Measurements from ENCODE around the gene BTBD1.

BTBD1 gene

DNA sequence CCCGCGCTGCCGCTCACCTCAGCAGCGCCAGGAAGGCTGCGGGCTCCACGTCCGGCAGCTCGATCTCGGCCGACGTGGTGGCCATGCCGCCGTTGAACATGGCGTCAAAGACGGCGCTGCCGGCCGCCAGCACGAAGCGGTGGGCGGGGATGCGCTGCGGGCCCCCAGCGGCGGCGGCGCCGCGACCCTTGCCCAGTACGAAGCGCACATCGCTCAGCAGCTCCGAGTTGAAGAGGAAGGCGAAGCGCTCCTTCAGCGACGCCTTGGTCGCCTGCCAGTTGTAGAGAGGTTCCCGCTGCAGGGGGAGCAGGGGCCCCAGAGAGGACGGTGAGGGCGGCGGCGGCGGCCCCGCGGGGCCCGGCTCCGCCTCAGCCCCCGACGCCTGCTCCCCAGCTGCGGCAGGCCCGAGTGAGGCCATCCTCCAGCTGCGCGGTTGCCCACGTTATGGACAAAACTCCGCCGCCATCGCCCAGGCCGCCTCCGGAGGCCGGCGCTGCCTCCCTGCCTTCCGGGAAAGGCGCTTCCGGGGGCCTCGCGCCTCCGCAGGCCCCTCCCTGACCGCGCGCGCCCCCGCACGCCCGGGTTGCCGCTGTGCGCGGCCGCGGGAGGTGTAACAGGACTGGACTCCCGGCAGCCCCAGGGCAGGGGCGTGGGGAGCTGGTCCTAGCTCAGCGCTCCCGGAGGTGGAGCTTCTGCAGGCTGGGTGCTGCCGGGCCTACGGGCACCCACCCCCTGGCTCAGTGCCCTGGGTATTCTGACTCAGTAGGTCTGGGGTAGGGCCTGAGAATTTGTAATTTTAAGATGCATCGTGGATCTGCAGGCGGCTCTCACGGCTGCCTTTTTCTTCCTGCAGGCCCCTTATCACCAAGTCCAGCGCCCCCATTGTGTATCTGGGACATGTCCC, at the start of gene BTBD1:
TSS of gene BTBD1 (minus strand) at position 519 of the 904 bp plus-strand sequence. CDS start at position 418, 101 bp downstream.
- peak; percentile 59 to 96 for DNase-seq

DNA sequence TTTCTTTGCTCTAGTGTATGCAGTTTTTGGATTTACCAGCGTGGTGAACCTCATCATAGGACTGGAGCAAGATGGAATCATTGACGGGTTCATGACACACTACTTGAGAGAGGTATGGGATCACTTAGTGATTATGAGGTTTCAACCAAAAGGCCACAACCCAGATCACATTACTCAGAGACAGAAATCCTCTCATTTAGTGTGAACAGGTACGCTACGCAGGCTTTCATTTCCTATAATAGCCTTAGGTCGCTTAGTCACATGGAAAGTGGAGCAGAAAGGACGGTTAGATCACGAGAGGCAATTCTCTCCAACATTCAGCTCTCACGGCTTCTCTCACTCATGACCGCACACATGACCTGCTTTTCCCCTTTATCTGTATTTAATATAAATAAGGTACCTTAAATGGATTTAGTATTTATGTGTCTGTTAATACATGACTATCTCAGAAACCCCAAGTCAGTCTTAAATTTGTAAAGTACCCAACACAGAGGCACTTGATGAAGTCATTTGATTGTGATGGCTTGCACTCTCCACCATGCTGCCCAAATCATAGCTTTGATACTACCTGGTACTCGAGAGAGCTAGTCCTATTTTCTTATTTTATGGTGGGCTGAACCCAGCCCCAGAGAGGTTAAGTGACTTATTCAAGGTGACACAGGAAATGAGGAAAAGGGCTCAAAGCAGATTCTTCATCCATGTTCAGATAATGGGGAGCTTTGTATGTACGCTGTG, 48.9 kb upstream of the BTBD1 start:
- no peak for DNase-seq

DNA sequence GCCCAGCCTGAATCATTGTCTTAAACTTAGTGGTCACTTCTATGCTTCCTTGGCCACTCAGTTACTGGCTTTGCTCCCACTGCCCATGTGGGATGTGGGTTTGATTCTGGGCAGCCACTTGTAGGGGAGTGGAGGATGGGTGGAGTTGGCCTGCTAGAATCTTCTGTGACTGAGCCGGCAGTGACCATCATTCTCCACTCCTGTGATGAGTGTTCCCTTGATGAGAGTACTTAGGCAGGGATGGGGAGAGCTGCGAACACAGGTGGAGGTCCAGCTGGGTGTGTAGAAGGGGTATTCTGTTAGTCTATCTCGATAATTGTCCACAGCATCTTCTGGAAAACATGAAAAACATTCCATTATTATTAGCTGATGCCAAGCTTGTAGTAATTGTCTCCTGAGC, 48.4 kb upstream of the BTBD1 start:
- DNase-seq: no peak

DNA sequence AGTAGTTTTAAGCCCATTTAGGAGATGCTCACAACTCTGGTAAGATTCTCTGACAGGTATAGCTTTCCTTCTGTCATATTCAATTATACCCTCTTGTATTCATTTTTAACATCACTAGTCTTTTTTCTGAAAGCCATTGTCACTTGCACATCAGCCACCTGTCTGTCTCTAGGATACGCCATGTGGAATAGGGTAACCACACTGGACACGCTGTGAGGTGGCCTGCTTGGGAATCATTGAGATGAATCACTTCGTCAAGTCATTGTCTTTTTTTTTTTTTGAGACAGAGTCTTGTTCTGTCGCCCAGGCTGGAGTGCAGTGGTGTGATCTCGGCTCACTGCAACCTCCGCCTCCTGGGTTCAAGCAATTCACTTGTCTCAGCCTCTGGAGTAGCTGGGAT, 47.8 kb upstream of the BTBD1 start:
- no peak for DNase-seq

DNA sequence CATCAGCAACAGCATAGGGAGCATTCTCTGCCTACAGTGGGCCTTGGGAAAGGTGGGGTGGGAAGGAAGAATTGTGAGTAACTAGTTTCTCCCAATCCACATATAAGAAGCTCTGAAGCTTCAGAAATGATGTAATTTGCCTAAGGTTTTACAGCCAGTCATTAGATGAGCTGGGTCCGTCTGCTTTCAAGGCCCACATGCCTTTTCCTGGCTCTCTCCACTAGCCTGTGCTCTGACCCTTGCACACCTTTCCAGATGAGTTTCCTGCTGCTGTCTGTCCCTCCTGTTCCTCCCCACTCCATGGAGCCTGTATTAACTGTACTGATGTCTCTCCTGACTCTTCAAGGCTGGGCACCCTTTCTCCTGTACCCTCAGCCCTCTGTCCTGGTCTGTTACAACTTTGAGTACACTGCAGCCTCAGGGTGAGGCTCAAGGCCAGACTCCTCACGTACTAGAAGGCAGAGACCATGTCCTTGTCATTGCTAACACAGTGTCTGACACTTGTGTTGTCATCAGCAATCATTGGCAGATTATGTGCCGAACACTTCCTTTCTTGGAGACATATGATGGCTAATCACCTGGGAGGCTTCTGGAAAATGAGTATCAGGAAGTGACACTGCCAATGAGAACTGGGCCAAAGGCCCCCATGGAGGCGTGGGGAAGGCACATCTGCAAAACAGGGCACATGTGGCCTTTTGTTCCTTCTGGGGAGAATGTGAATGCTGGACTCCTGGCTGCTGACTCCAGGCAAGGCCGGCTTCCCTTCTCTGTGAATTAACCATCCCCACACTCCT, 47.0 kb upstream of the BTBD1 start:
- no peak for DNase-seq

DNA sequence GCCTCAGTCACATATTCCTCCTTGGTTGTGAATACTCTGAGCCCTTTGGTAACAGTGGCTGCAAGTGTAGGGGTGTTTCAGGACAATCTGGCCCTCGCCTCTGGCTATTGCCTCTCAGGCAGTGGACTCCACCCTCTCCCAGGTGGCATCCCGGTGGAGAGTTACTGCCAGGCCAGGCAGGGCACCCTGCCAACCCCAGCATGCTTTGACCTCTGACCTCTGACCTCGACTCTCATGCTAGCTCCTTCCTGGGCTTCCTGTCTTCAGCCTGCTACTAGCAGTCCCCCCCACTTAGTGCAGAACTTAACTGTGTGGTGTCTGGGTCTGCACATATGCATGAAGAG, 45.9 kb upstream of the BTBD1 start:
- DNase-seq: no peak

DNA sequence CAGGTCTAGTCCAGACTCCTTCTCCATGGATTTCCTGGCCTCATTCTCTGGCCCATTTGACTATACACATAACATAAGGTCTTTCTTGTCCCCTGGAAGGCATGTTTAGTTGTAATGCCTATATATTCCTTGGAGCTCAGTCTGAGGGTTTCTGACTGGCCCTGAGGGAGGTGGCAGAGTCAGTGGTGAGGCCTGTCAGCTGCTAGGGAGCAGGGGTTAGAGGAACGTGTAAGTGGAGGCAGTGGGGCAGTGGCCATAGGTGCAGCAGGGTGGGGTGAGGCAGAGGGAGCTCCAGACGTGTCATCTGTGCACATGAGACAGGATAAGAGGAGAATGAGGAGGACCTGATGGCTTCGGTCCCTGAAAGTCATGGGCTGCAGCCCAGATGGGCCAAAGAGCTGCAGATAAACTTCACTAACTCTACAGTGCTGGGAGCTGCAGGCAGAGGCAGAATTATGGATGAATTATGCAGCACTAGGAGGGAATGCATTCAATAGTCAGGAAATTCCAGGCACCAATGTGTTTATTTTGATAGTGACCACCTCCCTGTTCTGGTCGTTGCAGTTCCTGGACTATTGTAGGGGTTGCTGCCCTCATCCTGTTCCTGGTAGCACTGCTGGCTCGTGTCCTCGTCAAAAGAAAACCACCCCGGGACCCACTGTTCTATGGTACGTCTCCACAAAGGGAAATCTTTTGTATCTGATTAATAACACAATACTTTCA, 45.3 kb upstream of the BTBD1 start:
- no peak for DNase-seq

DNA sequence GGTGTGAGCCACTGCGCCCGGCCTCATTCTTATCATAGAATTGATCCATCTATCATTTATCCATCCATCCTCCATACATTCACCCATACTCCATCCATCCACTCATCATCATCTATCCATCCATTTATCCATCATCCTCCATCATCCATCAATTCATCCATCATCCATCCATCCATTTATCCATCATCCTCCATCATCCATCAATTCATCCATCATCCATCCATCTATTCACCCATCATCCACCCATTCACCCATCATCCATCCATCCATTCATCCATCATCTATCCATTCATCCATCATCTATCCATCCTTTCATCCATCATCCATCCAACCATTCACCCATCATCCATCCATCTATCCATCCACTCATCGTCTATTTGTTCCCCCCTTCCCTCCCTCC, 44.1 kb upstream of the BTBD1 start:
- no peak for DNase-seq

DNA sequence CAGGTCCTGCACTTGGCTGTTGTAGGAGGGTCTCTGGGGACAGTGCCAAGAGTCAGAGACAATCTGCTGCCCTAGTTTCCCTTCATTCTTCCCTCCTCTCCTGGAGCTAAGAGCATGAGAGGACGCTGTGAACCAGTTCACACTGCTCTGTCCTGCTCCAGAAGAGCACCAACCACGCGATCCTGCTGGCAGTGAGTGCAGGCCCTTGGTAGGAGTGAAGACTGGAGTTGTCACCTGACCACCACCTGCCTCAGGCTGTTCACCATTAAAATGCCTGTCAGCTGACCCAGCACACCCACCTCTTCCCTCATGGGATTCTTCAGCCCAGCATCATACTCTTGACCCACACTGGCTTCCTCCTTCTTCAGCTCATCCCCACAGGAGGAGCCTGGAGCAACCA, 43.3 kb upstream of the BTBD1 start:
- no peak for DNase-seq

DNA sequence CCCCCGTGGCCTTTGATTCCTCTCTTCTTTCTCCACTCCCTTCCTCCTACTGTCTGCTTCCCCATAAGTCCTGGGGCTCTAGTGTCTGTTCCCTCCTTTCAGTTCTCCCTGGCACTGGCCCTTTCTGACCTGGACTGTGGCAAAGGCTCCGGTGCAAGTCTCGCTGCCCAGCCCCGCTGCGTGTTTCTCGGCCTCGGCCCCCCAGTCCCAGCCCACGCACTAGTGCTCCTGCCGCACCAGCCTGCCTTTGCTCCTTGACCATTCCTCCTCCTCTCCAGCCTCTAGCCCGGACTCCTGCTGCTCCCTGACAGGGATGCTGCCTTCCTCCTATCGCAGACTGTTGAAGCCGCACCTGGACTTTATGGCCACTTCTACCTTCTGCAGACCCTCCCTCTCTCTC, 42.5 kb upstream of the BTBD1 start:
- DNase-seq: no peak

DNA sequence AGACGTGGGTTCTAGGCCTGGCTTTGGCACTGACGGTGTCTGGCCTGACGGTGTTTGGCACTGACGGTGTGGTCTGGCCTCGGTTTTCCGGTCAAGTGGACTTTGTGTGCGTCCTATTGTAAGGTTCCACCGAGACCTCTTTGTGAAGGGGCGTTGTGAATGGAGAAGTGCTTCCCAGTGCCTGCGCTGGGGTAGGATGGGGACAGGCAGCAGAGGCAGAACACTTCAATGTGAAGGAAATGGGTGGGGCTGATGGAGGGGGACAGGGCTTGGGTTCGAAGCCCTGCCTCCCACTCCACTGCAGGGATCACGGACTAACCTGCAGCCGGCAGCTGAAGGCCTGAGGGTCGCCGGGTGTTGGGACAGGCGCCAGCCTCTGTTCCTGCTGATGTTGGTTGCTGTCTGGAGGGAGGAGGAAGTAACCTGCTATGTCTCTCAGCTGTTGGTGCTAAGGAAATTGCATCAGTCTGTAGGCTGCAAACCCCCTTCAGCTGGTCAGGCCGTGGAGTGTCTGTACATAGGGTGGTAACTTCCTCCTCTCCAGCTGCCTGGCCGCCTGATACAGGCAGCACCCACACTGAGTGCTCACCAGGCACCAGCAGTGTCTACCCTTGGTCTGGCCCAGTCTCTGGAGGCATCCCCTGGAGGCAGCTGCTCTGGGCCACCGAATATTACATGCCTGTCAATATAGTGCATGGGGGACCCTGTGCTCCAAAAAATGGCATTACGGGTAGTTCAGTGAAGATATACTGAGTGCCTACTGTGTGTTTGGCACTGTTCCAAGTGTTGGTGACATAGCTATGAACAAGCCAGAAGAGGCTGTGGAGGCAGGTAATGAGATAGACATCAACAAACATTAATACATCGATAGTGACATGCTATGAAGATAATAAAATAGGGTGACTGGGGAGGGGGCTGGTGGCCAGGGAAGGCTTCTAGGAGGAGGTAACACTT, 41.5 kb upstream of the BTBD1 start:
- DNase-seq: peak in 1 of 2 experiments; percentile 13

DNA sequence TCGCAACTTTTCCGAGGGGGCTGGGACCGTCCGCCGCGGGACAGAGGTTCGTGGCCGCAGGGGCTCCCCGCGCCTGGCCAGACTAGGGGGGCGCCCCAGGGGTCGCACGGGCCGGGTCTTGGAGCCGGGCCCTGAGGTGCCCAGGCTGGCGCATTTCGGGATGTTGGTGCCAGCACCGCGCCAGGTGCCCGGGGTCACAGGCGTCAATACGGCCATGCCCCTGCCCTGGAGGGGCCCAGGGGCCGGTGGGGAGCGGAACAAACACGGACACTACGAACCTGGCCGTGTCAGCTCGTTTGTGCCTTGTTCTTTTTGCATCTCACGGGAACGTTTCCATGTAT, 40.8 kb upstream of the BTBD1 start:
- DNase-seq: no peak

DNA sequence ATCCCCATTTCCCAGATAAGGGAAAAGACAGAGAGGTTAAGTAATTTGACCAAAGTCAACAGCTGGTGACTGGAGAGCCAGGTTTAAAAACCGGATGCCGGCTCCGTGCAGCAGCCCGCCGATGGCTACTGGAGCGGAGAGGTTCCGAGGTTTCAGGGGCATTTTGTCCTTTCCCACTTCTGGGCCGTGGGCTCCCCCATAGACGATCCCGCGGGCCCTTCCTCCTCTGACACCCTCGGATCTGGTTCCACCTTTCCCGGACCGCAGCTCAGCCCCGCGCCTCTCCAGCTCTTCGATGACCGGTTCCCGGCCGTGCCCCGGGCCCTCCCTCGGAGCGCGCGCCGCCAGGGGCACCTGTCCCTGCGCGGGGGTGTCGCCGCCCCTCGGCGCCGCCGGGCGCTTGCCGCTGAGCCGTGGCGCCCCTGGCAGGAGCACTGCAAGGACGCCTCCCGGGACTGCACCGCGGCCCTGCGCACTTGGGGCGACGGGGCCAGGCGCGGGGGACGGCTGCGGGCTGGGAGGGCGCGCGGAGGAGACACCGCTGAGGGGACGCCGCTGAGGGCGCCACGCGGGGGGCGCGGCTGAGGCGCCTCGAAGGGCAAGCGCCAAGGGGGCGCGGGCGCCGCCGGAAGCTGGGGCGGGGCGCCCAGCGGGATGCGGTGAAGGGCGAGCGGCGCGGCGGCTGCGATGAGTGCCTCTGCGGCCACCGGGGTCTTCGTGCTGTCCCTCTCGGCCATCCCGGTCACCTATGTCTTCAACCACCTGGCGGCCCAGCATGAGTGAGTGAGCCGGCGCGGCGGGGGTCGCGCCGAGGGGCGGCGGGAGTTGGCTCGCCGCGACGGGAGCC, 40.2 kb upstream of the BTBD1 start, which contains the start of gene TM6SF1:
TSS of gene TM6SF1 (plus strand) at position 652 of the 847 bp plus-strand sequence. CDS start at position 688, 36 bp downstream.
- DNase-seq: peak in 1 of 2 experiments; percentile 65

DNA sequence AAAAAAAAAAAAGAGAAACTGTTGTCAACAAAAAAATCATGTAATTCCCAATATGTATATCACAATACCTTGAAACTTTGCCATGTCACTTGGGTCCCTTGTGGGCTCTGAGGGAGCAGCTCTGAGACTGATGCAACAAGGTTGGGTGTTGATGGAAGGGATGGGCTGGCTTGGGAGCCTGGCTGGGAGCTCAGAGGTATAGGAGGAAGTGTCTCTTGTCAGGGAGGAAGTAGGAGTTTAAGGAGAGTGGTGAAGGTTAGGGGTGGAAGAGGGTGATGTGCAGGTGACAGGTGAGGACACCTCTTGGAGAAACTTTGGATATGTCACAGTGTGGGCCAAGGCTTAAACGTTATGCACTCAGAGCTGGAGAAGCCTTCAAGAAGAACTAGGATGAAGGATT, 38.4 kb upstream of the BTBD1 start:
- DNase-seq: no peak

DNA sequence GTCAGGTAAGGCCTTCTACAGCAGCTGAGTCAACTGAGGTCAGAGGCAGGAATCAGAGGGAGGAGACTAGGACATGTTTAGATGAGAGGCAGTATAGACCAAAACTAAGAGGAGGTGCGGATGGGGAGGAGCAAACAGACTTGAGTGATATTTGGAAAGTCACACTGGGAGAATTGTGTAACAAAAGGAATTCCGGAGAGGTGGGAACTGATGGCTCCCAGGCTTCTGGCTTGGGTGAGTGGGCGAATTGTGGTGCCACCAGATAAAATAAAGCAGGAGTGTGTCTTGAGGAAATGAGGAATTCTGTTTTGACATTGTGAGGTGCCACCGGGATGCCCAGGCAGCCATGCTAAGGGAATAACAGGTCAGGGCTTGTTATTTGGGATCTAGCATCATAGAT, 37.1 kb upstream of the BTBD1 start:
- no peak for DNase-seq

DNA sequence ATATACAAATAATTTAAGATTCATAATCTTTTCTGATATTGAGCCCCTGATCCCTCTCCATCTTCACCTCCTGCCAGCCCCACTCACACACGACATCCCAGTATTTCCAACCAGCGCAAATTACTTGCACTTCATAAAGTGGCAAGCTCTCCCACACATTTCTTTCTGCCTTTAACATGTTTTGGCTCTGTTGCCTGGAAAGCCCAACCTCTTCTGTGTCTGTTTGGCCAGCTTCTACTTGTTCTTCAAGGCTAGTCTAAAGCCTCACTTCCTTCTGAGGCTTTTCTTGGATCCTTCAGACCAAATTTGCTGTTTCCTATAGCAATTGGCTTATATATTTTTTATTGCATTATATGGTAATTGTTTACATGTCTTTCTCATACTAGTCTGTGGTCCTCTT, 35.3 kb upstream of the BTBD1 start:
- no peak for DNase-seq

DNA sequence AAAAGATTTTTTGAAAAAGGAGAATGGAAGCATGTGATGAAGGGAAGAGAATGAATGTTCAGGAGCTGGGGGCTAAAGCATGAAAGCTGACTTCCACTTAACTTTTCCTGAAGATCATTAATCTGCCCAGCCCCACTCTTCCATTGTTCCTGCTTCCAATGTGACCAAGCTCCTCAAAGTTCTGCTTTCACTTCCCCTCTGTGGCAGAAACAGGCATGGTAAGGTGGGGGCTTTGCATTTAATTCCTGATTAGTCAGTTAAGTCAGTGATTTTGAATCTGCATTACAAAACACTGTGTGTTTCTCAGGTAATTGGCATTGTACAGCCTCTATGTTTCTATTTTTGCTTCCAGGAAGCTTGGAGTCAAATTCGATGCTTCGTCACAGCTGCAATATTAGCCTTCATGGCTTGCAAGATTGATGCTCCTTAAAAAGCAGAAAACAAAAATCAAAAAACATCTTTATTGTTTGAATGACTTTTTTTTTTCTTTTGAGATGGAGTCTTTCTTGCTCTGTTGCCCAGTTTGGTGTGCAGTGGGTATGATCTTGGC, 33.1 kb upstream of the BTBD1 start:
- DNase-seq: no peak

DNA sequence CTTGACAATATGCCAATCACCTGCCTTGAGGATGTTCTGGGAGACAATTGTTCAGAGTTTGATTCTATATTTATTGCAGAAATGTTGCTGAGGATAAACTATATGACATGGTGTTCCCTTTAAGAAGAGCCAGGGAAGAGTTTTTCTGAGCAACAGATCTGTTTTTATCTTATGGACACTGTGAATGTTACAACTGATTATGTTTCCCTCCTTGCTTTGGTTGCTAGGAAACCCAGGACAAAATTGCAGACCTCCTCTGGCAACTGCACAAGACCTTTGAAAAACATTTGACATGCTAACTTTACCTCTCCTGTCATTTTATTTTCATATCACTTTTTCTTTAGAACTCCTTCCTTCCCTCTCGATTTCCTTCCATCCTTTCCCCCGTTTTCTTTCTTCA, 32.2 kb upstream of the BTBD1 start:
- no peak for DNase-seq

DNA sequence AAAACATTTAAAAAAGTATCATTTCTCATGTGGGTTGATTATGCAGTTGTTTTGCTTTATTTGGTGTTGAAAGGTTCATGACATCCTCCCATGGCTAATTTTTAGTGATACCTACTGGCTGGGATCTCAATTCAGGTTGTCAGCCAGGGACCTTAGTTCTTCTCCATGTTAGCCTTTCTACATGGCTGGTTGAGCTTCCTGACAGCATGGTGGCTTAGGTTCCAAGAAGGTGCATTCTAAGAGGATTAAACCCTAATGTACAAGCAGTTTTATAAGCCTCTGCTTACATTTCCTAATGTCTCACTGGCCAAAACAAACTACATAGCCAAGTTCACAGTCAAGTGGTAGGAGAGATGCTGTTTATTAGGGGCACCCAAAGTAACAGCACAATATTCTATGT, 31.0 kb upstream of the BTBD1 start:
- no peak for DNase-seq

DNA sequence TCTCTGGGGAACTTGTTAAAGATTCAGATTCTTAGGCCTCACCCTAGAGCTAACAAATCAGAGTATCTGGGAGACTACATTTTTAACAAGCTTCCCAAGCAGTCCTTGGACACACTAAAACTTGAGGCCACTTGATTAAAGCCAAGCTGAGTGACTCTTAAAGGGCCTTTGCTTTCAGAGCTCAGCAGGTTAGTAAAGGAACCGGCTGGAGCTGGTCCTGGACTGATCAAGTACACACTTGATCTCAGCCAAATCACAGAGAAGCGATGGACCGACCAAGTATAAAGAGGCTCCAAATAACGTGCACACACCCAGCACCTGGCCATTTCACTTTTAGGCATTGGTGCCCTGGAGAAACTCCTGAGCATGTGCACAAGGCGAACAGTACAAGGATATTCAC, 27.5 kb upstream of the BTBD1 start:
- DNase-seq: no peak

Measured in NCI-H526 (cell line).